ENCODE results near the gene ATP6V1G1. TPM values are rescaled to one million over a fixed set of nuclear protein-coding genes. Genes with fewer than 3 reads are reported as not detected.

ATP6V1G1 gene
- total and polyA plus RNA-seq, 2 of the 13 experiments (the other 11 are each of a cell fraction or from before 2014, with no cell fraction given): 108 to 158 TPM

DNA sequence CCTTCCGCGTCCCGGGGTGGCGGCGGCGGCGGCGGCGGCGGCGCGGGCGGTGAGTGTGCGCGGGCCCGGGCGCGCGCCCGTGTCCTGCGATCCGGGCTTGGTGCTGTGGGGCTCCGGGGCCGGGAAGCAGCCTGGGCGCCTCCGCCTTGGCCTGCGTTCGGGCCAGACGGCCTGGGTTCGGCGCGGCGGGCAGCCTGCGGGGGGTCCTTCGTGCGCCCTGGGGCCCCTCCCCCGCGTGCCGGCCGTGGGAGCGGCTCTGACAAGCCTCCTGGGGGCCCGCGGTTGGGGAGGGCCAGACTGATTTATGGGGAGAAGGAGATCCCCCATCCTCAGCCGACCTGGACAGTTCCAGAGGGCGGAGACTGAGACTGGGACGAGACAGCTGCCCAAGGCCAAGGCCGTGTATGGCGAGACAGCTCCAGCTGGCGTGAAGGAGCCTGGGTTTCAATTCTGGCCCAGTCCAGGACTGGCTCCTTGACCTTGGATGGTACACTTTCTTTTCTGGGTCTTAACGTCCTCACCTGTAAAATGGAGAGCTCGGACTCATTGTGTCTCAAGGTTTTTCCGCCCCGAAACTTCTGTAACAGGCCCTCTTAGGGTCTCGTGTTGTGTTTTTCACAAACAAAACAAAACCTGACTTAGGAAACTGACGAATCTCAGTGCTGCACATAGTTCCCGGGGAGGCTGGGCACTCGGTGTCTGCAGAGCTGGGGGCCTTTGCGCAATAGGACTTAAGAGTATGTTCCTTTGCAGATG, 24.1 kb downstream of the ATP6V1G1 start:
- peak; percentile 18 for FAIRE-seq
- WGBS (ENCODE audit: low lambda C conversion rate): 5% methylated on average over 11 of the region's 58 CpGs
- TF ChIP-seq, protein P1, sequence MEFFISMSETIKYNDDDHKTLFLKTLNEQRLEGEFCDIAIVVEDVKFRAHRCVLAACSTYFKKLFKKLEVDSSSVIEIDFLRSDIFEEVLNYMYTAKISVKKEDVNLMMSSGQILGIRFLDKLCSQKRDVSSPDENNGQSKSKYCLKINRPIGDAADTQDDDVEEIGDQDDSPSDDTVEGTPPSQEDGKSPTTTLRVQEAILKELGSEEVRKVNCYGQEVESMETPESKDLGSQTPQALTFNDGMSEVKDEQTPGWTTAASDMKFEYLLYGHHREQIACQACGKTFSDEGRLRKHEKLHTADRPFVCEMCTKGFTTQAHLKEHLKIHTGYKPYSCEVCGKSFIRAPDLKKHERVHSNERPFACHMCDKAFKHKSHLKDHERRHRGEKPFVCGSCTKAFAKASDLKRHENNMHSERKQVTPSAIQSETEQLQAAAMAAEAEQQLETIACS (CRISPR knock-in tag; IDR thresholded peaks at IDR 0.05): peak; percentile 69
- 0 out of 2 replicates have a peak, but pooled peaks have one; percentile 55 for TF ChIP-seq MTF2 (CRISPR knock-in tag; IDR thresholded peaks at IDR 0.05; ENCODE audit: borderline replicate concordance)
- no peak for TF ChIP-seq FOXJ3 (CRISPR knock-in tag; IDR thresholded peaks at IDR 0.05; ENCODE audit: borderline replicate concordance)
- TF ChIP-seq, protein P2, sequence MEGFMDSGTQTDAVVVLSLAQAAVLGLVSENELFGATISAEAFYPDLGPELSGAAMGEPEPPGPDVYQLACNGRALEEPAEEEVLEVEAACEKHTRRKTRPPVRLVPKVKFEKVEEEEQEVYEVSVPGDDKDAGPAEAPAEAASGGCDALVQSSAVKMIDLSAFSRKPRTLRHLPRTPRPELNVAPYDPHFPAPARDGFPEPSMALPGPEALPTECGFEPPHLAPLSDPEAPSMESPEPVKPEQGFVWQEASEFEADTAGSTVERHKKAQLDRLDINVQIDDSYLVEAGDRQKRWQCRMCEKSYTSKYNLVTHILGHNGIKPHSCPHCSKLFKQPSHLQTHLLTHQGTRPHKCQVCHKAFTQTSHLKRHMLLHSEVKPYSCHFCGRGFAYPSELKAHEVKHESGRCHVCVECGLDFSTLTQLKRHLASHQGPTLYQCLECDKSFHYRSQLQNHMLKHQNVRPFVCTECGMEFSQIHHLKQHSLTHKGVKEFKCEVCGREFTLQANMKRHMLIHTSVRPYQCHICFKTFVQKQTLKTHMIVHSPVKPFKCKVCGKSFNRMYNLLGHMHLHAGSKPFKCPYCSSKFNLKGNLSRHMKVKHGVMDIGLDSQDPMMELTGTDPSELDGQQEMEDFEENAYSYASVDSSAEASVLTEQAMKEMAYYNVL (CRISPR knock-in tag; IDR thresholded peaks at IDR 0.05; ENCODE audit: borderline replicate concordance): peak; percentile 15; the same call in 1 of the 2 replicates
- peak; percentile 21; the same call in 1 of the 2 replicates for TF ChIP-seq GATAD2A (CRISPR knock-in tag; IDR thresholded peaks at IDR 0.05)
- no peak for TF ChIP-seq ZC3H13 (CRISPR knock-in tag; IDR thresholded peaks at IDR 0.05)
- TF ChIP-seq ZNF570 (CRISPR knock-in tag; IDR thresholded peaks at IDR 0.05; ENCODE audit: borderline replicate concordance): 0 out of 2 replicates have a peak, but pooled peaks have one; percentile 14
- TF ChIP-seq GABPB1 (CRISPR knock-in tag; IDR thresholded peaks at IDR 0.05): no peak
- TF ChIP-seq ZNF501 (CRISPR knock-in tag; IDR thresholded peaks at IDR 0.05): 0 out of 2 replicates have a peak, but pooled peaks have one; percentile 50
- TF ChIP-seq ZNF17 (CRISPR knock-in tag; IDR thresholded peaks at IDR 0.05): no peak
- TF ChIP-seq RORA (CRISPR knock-in tag; IDR thresholded peaks at IDR 0.05): no peak
- TF ChIP-seq CEBPB (IDR thresholded peaks at IDR 0.05; ENCODE audit: borderline replicate concordance, low read depth, low read length): peak; percentile 78
- TF ChIP-seq ZFAT (CRISPR knock-in tag; conservative IDR thresholded peaks at IDR 0.05): 0 out of 2 replicates have a peak, but pooled peaks have one; percentile 30
- TF ChIP-seq, protein P3, sequence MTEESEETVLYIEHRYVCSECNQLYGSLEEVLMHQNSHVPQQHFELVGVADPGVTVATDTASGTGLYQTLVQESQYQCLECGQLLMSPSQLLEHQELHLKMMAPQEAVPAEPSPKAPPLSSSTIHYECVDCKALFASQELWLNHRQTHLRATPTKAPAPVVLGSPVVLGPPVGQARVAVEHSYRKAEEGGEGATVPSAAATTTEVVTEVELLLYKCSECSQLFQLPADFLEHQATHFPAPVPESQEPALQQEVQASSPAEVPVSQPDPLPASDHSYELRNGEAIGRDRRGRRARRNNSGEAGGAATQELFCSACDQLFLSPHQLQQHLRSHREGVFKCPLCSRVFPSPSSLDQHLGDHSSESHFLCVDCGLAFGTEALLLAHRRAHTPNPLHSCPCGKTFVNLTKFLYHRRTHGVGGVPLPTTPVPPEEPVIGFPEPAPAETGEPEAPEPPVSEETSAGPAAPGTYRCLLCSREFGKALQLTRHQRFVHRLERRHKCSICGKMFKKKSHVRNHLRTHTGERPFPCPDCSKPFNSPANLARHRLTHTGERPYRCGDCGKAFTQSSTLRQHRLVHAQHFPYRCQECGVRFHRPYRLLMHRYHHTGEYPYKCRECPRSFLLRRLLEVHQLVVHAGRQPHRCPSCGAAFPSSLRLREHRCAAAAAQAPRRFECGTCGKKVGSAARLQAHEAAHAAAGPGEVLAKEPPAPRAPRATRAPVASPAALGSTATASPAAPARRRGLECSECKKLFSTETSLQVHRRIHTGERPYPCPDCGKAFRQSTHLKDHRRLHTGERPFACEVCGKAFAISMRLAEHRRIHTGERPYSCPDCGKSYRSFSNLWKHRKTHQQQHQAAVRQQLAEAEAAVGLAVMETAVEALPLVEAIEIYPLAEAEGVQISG (CRISPR knock-in tag; IDR thresholded peaks at IDR 0.05): no peak

More for the DNA sequence above, 24.1 kb downstream of the ATP6V1G1 start:
- POLR2A ChIA-PET: interaction anchor here (1.6 to 2.7 kb wide), 4 partner anchors 12 to 109 kb away, joined by 4 to 27 read pairs (median 13); partner anchors contain the start of gene ATP6V1G1
- CTCF ChIA-PET (ENCODE audit: low intra/inter-chr PET ratio, low total read pairs): no interaction called here
- no peak overlapping the region for H2AFZ ChIP-seq (ENCODE audit: low read length)
- BruUV-seq (replicated peaks): no TSS peak
- peak overlapping the region; percentile 74 for H3K9ac ChIP-seq (ENCODE audit: insufficient read depth, low read depth, low read length)
- ATAC-seq (peak; percentile 78), DNase-seq (ENCODE audit: low spot score) (no peak)
- H3K27ac ChIP-seq (ENCODE audit: extremely low read length, insufficient read depth, low read length): peak overlapping the region; percentile 49
- H3K9me3 ChIP-seq (ENCODE audit: low read length): no peaks in the 10 kb centered on the region
- H3K79me2 ChIP-seq (ENCODE audit: insufficient read depth, low read length): peaks cover 3% of the 10 kb centered on the region
- peak overlapping the region; percentile 61 to 82 (median 72) for H3K4me3 ChIP-seq (replicated peaks in 1 of 3; ENCODE audit: insufficient read depth in 1 of 3, low read depth in 2 of 3, low read length in 3 of 3)
- H4K20me1 ChIP-seq (ENCODE audit: insufficient read depth, low read length): no peaks in the 10 kb centered on the region
- H3K4me2 ChIP-seq (ENCODE audit: low read depth, low read length): peak overlapping the region; percentile 95
- in situ Hi-C loops (cut with HindIII; ENCODE audit: extremely low pct_ligation_motif_present, low pct_unique_long_range_greater_than_20kb): no loop called here
- peaks cover 40% of the 10 kb centered on the region for H3K4me1 ChIP-seq (ENCODE audit: insufficient read depth, low read length)
- H3K27me3 ChIP-seq (ENCODE audit: control insufficient read depth in 1 of 2, insufficient read depth in 2 of 2, low read length in 2 of 2): no peaks in the 10 kb centered on the region; a peak in 1 of 5 replicates
- H3K36me3 ChIP-seq (replicated peaks in 1 of 2; ENCODE audit: control insufficient read depth in 1 of 2, insufficient read depth in 2 of 2, low read length in 2 of 2): no peaks in the 10 kb centered on the region
- intact Hi-C loops (cut with micrococcal nuclease; ENCODE audit: unreplicated experiment): loop anchor here (5.0 kb wide), 1 partner anchor 124 kb away; no protein-coding TSS in a partner anchor
